HEK293T (cell line): Measurements from ENCODE around the gene GAB1.

Experiments
- ARNT ChIP-seq: fragments of 450-650 bp; IDR thresholded peaks from 2 replicates; pipeline ENCODE4 v1.6.1; 2017; ENCODE audit warnings: mild to moderate bottlenecking
- BHLHE40 ChIP-seq: fragments of 450-650 bp; IDR thresholded peaks from 2 replicates; pipeline ENCODE4 v1.6.1; 2016; ENCODE audit warnings: mild to moderate bottlenecking, moderate library complexity, borderline replicate concordance
- CTBP1 ChIP-seq: fragments of 450-650 bp; IDR thresholded peaks from 2 replicates; pipeline ENCODE4 v1.6.1; 2016; ENCODE audit warnings: borderline replicate concordance
- FOXK2 ChIP-seq: fragments of 450-650 bp; IDR thresholded peaks from 2 replicates; pipeline ENCODE4 v1.6.1; 2016; ENCODE audit warnings: mild to moderate bottlenecking
- FOXM1 ChIP-seq: fragments of 450-650 bp; IDR thresholded peaks from 2 replicates; pipeline ENCODE4 v1.6.1; 2017; ENCODE audit warnings: mild to moderate bottlenecking, borderline replicate concordance
- NFRKB ChIP-seq: fragments of 450-650 bp; IDR thresholded peaks from 2 replicates; pipeline ENCODE4 v1.6.1; 2016; ENCODE audit warnings: mild to moderate bottlenecking, moderate library complexity
- PKNOX1 ChIP-seq: fragments of 450-650 bp; IDR thresholded peaks from 2 replicates; pipeline ENCODE4 v1.6.1; 2016
- SP1 ChIP-seq: fragments of 450-650 bp; IDR thresholded peaks from 2 replicates; pipeline ENCODE4 v1.6.1; 2017
- SUZ12 ChIP-seq: fragments of 450-650 bp; IDR thresholded peaks from 2 replicates; pipeline ENCODE4 v1.6.1; 2016; ENCODE audit warnings: mild to moderate bottlenecking
- ZNF384 ChIP-seq: fragments of 450-650 bp; IDR thresholded peaks from 2 replicates; pipeline ENCODE4 v1.6.1; 2016

GRCh38 chr4:143326735-143327134 lies 9.9 kb upstream of the GAB1 start:
- no peak for TF ChIP-seq BHLHE40
- TF ChIP-seq SUZ12: no peak
- no peak for TF ChIP-seq CTBP1
- TF ChIP-seq ARNT: no peak
- TF ChIP-seq FOXM1: no peak
- no peak for TF ChIP-seq ZNF384
- TF ChIP-seq PKNOX1: no peak
- no peak for TF ChIP-seq FOXK2
- no peak for TF ChIP-seq SP1
- no peak for TF ChIP-seq NFRKB
